Ishikawa (cell line): ENCODE data around the gene SHC1.

Experiments
- CEBPB ChIP-seq: IDR thresholded peaks from 2 replicates; pipeline ENCODE4 v1.6.1; 2012
- CREB1 ChIP-seq: IDR thresholded peaks from 2 replicates; pipeline ENCODE4 v1.6.1; 2012; ENCODE audit warnings: low read depth
- EGR1 ChIP-seq: IDR thresholded peaks from 2 replicates; pipeline ENCODE4 v1.6.1; 2012
- EP300 ChIP-seq: IDR thresholded peaks from 2 replicates; pipeline ENCODE4 v1.6.1; 2012; ENCODE audit warnings: borderline replicate concordance
- FOXM1 ChIP-seq: IDR thresholded peaks from 2 replicates; pipeline ENCODE4 v1.6.1; 2012; ENCODE audit warnings: low read depth, borderline replicate concordance
- MAX ChIP-seq: IDR thresholded peaks from 2 replicates; pipeline ENCODE4 v1.6.1; 2012
- NFIC ChIP-seq: IDR thresholded peaks from 2 replicates; pipeline ENCODE4 v1.6.1; 2012
- RAD21 ChIP-seq: IDR thresholded peaks from 2 replicates; pipeline ENCODE4 v1.6.1; 2012; ENCODE audit warnings: low read depth
- TAF1 ChIP-seq: IDR thresholded peaks from 2 replicates; pipeline ENCODE4 v1.6.1; 2012; ENCODE audit warnings: low read depth, mild to moderate bottlenecking
- TCF12 ChIP-seq: IDR thresholded peaks from 2 replicates; pipeline ENCODE4 v1.6.1; 2012; ENCODE audit warnings: low read depth
- TEAD4 ChIP-seq: IDR thresholded peaks from 2 replicates; pipeline ENCODE4 v1.6.1; 2012
- USF1 ChIP-seq: IDR thresholded peaks from 2 replicates; pipeline ENCODE4 v1.6.1; 2012
- YY1 ChIP-seq: IDR thresholded peaks from 2 replicates; pipeline ENCODE4 v1.6.1; 2012; ENCODE audit warnings: low read depth
- ZBTB7A ChIP-seq: IDR thresholded peaks from 2 replicates; pipeline ENCODE4 v1.6.1; 2012; ENCODE audit warnings: low read depth
- TF ChIP-seq, protein P1 (sequence below): IDR thresholded peaks from 2 replicates; pipeline ENCODE4 v1.6.1; 2012; ENCODE audit warnings: low read depth, mild to moderate bottlenecking

The SHC1 gene

GRCh38 chr1:154944401-154945159 lies 26.0 kb downstream of the SHC1 start:
- TF ChIP-seq FOXM1 (no peak), TAF1 (no peak), TCF12 (no peak), TEAD4 (no peak), CEBPB (no peak), EGR1 (no peak), NFIC (no peak), YY1 (no peak), MAX (no peak), USF1 (no peak)
- TF ChIP-seq, protein P1, sequence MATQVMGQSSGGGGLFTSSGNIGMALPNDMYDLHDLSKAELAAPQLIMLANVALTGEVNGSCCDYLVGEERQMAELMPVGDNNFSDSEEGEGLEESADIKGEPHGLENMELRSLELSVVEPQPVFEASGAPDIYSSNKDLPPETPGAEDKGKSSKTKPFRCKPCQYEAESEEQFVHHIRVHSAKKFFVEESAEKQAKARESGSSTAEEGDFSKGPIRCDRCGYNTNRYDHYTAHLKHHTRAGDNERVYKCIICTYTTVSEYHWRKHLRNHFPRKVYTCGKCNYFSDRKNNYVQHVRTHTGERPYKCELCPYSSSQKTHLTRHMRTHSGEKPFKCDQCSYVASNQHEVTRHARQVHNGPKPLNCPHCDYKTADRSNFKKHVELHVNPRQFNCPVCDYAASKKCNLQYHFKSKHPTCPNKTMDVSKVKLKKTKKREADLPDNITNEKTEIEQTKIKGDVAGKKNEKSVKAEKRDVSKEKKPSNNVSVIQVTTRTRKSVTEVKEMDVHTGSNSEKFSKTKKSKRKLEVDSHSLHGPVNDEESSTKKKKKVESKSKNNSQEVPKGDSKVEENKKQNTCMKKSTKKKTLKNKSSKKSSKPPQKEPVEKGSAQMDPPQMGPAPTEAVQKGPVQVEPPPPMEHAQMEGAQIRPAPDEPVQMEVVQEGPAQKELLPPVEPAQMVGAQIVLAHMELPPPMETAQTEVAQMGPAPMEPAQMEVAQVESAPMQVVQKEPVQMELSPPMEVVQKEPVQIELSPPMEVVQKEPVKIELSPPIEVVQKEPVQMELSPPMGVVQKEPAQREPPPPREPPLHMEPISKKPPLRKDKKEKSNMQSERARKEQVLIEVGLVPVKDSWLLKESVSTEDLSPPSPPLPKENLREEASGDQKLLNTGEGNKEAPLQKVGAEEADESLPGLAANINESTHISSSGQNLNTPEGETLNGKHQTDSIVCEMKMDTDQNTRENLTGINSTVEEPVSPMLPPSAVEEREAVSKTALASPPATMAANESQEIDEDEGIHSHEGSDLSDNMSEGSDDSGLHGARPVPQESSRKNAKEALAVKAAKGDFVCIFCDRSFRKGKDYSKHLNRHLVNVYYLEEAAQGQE = no peak

DNA sequence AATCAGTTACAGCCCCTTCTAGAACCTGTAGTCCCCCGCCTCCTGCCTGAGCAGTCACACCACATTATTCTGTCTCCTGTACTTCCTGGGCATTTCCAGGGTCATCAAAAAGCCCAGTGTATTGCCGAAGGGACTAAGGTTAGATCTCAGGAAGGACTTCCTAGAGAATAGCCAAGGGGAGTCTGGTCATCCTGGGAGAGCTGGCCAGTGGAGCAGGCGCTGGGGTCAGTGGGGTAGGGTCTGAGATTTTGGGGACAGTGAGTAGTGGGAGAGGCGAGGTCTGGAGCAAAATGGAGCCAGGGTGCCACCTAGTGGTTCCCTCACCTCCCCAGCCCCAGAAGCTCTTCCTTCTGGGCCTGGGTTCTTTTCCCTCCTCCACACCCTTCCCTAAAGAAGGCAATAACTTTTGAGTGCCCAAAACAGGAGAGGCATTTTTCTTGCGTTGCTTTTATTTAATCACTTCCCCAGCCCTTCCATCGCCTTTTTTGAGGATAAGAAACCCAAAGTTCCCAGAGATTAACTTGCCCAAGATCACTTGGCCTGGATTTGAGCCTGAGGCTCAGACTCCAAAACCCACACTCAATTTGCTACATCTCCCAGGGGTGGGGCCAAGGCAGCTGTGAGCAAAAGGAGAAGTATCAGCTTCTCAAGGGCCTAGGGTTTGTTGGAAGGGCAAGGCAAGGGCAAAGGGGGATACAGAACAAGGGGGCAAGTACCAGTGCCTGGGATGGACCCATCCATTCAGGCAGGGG lies 26.7 kb downstream of the SHC1 start:
- peak; percentile 86 for TF ChIP-seq RAD21
- no peak for TF ChIP-seq TEAD4
- no peak for TF ChIP-seq TAF1
- no peak for TF ChIP-seq CEBPB
- TF ChIP-seq, protein P1 = no peak
- TF ChIP-seq CREB1 = no peak
- TF ChIP-seq NFIC = no peak

GRCh38 chr1:154941333-154942013 lies 29.1 kb downstream of the SHC1 start:
- TF ChIP-seq TAF1 (no peak), FOXM1 (no peak), TEAD4 (no peak), CREB1 (no peak), NFIC (no peak), TCF12 (no peak), CEBPB (no peak)
- TF ChIP-seq, protein P1 = no peak

GRCh38 chr1:154940651-154941194 lies 29.8 kb downstream of the SHC1 start:
- TF ChIP-seq ZBTB7A (no peak), EGR1 (no peak), CREB1 (no peak), EP300 (no peak), TAF1 (no peak), TEAD4 (no peak), FOXM1 (no peak), CEBPB (no peak), TCF12 (no peak), RAD21 (no peak), NFIC (no peak), MAX (no peak), YY1 (no peak), USF1 (no peak)
